GM11168 (cell line): Measurements from ENCODE around the gene LONP2.
"Not testable (repeated sequence)": the region's sequence is repeated elsewhere in the genome, so short reads cannot be mapped to it uniquely, and the experiment has no call there.

Source experiments
- in situ Hi-C: fragments of 300-500 bp; cut with MboI; formaldehyde crosslinking; loops from one replicate; pipeline ENCODE4 v1.12.0; 2022; ENCODE audit warnings: low sequenced_read_pairs; ENCODE audit not compliant: unreplicated experiment

Gene LONP2

DNA sequence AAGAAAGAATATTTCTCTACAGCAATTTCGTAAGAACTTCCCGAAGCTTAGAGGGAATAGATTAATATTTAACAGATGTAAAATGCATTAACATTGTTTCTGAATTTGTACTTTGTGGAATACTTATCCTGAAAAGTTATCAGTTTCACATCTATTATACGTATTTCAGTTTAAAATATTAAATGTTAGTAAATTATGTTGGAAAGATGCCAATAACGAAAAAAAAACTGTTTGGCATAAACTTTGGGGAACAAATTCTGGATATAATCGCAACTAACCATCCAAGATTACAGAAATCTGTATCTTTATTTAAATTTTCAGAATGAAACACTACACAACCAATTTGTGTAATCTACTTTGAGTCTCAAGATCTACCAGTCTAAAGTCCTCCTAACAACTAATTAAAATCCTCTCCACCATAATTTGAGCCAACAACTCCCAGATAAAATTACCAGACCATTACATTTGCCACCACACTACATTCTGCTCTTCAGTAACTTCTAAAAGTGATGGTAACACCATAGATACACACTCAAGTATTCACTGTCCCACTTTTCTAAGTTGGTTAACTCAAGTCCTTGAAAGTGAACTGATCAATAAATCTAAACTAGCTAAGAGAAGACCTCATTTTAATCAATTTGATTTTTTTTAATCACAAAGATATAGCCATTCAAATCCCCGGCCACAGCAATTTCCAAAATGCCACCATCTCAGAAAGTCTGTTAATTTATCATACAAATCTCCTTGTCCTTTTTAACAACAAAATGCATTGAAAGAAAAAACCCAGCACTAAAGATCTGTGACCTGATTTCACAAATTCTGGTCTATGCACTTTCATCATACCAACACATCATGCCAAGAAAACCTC lies 139.1 kb downstream of the LONP2 start:
- in situ Hi-C loops, result no loop called here

- in situ Hi-C loops, result no loop called here
Observed at GRCh38 chr16:48383877-48384519, 139.9 kb downstream of the LONP2 start.

GRCh38 chr16:48384520-48385252 lies 140.6 kb downstream of the LONP2 start:
- in situ Hi-C loops, result no loop called here

GRCh38 chr16:48385253-48386150 lies 141.4 kb downstream of the LONP2 start, which contains the start of gene SIAH1:
Gene SIAH1, minus strand, starts transcription at chr16:48385413. Its CDS starts 22,985 bp downstream, at chr16:48362428.
- in situ Hi-C loops, result no loop called here

- in situ Hi-C loops, result no loop called here
Observed at GRCh38 chr16:48386559-48387312, 142.6 kb downstream of the LONP2 start.

- in situ Hi-C loops, result no loop called here
Observed at GRCh38 chr16:48392407-48392806, 148.3 kb downstream of the LONP2 start.

DNA sequence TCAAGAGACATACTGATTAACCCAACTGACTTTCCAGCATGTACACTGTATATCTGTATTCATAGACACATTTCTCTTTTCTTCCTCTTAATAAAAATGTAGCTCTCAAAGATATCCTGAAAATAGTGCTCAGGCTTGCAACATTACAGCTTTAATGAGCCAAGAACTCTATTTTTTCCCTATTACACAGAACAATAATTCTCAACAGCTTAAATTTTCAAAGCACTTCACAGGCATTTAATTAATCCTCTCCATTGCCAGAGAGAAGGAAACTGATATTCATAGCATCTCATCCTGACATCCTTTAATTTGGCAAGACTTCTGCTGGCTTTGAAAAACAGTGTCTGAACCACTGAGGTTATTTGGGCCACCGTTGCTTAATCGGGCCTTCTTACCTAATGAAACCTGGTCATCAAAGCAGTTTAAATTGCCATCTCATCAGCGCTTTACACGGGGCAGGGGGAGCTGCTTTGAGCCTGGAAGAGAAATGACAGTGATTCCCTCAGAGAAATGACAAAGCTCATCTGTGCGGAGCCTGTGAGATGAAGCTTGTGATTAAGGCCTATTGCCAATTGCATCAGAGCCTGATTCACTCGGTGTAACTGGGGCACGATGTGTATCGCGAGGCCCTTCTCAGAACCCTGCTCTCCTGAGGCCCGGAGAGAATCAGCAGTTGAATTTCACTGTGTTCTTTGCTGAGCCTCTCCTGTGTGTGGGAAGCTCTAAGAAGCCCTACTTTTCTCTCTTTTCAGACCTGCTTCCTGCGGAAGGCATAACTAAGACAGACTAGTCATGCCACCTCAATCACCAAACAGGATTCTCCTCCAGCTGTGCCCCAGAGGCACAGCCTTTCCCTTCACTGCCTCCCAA lies 149.6 kb downstream of the LONP2 start:
- in situ Hi-C loops, result no loop called here

DNA sequence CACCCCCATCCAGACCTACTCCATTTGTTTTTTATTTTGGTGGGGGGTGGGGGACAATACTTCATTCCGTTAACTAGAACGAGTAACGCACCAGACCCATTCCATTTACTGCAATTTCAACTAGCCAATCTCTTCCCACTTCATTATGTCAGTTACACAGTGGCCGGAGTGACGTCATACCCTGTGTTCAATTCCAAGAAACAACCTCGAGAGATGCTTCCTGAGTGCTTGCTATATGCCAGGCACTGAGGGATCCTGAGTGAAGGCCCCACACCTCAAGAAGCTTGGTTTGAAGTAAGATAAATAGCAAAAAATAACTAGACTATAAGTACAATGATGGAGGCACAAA lies 150.2 kb downstream of the LONP2 start:
- in situ Hi-C loops, result no loop called here

GRCh38 chr16:48395375-48395774 lies 151.3 kb downstream of the LONP2 start:
- in situ Hi-C loops, result no loop called here

- in situ Hi-C loops, result not testable (repeated sequence)
Observed at GRCh38 chr16:48402547-48402946, 158.4 kb downstream of the LONP2 start.

DNA sequence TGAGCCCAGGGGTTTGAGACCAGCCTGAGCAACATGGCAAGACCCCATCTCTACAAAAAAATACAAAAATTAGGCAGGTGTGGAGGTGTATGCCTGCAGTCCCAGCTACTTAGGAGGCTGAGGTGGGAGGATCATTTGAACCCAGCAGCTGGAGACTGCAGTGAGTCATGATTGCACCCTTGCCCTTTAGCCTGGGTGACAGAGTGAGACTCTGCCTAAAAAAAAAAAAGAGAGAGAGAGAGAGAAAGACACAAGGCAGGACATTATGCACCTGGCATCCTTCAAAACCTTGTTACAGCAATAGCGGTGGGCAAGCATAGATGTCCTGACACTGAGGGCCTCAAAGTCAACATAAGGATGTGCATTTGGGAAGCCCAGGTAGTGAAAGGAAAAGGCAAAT lies 161.1 kb downstream of the LONP2 start:
- in situ Hi-C loops, result no loop called here

DNA sequence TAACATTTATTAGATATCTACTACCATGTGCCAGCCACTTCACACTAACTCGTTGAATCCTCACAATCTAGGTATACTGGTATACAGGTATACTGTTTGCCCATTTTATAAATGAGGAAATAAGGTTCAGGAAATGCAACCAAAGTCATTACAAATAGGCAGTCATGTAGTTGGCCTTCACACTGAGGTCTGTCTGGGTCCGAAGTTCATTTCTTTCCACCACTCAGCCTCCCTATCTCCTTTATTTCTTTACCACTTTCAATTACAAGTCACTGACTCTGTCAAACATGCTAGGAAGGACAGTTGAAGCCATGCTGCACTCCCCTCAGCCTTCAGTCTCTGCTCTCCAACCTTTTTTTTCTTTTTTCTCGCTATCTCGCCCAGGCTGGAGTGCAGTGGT lies 161.8 kb downstream of the LONP2 start:
- in situ Hi-C loops, result no loop called here
